ENCODE measurements around the gene TRIM63. TPM values are rescaled to one million over a fixed set of nuclear protein-coding genes. Genes with fewer than 3 reads are reported as not detected.

The TRIM63 gene
- total RNA-seq, 2 donors from 2014 or later, result 0.68 TPM; not detected in 1

DNA sequence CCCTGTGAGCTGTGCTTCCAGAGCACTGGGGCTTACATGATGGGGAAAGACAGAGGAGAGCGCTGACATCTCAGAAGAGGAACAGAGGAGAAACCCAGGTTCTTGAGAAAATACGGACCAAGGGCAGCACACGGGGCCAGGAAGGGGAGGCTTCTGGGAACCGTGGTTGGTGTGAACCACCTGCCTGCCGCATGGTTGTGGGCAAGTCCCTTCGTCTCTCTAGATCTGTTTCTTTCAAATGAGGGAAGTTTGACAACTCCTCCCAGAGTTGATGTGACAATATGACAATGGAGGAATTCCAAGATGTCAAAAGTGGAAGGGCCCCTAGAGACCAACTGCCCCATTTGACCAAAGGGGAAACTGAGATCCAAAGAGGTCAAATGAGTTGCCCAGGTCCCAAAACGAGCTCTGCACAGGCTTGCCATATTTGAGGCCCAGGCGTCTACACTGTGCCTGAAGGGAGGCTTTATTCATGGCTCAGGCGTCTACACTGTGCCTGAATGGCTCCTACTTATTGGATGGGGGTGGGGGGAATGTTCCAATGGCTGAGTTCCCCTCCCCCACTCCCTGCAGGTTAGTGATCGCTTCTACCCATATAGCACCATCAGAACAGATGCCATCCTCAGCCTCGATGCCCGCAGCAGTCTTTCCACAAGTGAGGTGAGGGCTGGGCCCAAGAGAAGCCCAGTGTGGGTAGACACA, 34.6 kb downstream of the TRIM63 start:
- no peak for TF ChIP-seq POLR2AphosphoS5 (IDR thresholded peaks at IDR 0.05)
- TF ChIP-seq CTCF (IDR thresholded peaks at IDR 0.05), result no peak
- no peak for TF ChIP-seq POLR2A (IDR thresholded peaks at IDR 0.05)
- H3K27me3 ChIP-seq (replicated peaks; ENCODE audit: insufficient read depth), result peaks cover 4% of the 10 kb centered on the region
- H3K27ac ChIP-seq, result no peak overlapping the region
- H3K4me1 ChIP-seq (replicated peaks), result peaks cover 8% of the 10 kb centered on the region
- H3K9me3 ChIP-seq, result no peaks in the 10 kb centered on the region
- no peak for DNase-seq (ENCODE audit: low spot score)
- 86% methylated on average over 12 of the region's 12 CpGs for WGBS
- H3K4me3 ChIP-seq, result no peak overlapping the region
- intact Hi-C loops (cut with DNase I), result no loop called here
- no peaks in the 10 kb centered on the region for H3K36me3 ChIP-seq

DNA sequence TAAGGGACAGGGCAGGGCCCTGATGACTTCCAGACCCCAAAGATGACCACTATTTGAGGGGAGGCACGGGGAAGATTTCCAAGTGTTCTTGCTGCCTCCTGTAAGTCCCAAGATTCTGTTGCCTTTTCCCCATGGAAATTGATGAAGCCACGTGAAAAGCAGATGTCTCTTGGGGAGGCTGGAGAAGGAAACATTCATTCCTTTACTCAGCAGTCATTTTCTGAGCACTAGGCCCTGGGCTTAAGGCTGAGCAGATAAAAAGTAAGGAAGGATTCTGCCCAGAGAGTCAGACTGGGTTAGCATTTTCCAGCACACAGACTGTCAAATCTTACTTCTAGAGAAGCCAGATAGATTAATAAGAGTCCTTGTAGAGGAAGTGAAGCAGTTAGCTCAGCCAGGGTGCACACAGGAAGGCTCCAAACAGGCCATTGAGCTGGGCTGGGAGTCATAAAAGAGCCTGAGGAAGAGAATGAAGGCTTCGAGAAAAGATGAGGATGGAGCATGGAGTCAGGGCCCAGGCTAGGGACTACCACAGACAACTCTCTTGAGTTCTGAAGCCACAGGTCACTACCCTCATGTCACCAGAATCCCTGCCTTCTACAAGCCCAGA, 35.7 kb downstream of the TRIM63 start:
- Histone ChIP-seq H3K4me1 (replicated peaks) (peaks cover 8% of the 10 kb centered on the region), H3K27me3 (replicated peaks; ENCODE audit: insufficient read depth) (peaks cover 4% of the 10 kb centered on the region), H3K4me3 (no peak overlapping the region), H3K9me3 (no peaks in the 10 kb centered on the region), H3K27ac (no peak overlapping the region), H3K36me3 (no peaks in the 10 kb centered on the region)
- no peak for DNase-seq (ENCODE audit: low spot score)
- no peak for TF ChIP-seq POLR2AphosphoS5 (IDR thresholded peaks at IDR 0.05)
- no peak for TF ChIP-seq CTCF (IDR thresholded peaks at IDR 0.05)
- no peak for TF ChIP-seq POLR2A (IDR thresholded peaks at IDR 0.05)
- intact Hi-C loops (cut with DNase I), result no loop called here
- 70% methylated on average over 3 of the region's 3 CpGs for WGBS

DNA sequence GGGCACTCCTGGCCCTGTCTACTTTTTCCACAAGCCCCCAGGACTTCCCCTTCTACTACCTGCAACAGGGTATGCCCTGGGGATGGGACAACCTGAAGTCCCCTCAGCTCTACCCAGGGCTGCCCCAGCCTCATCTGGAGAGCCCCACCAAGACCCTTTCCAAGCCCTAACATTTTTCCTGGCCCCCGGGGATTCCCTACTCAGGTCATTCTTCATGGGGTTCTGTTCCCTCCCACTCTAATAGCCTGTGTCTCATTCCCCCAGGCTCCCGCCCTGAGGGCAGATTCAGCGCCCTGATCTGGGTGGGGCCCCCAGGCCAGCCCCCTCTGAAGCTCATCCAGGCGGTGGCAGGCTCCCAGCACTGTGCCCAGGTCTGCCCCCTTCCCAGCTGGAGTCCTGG, 36.2 kb downstream of the TRIM63 start:
- Histone ChIP-seq H3K27me3 (replicated peaks; ENCODE audit: insufficient read depth) (peaks cover 4% of the 10 kb centered on the region), H3K9me3 (no peaks in the 10 kb centered on the region), H3K4me1 (replicated peaks) (peaks cover 6% of the 10 kb centered on the region), H3K36me3 (no peaks in the 10 kb centered on the region), H3K27ac (no peak overlapping the region), H3K4me3 (no peak overlapping the region)
- WGBS, result 84% methylated on average over 4 of the region's 4 CpGs
- intact Hi-C loops (cut with DNase I), result no loop called here
- DNase-seq (ENCODE audit: low spot score), result no peak
- TF ChIP-seq CTCF (IDR thresholded peaks at IDR 0.05), result no peak
- no peak for TF ChIP-seq POLR2A (IDR thresholded peaks at IDR 0.05)
- TF ChIP-seq POLR2AphosphoS5 (IDR thresholded peaks at IDR 0.05), result no peak

DNA sequence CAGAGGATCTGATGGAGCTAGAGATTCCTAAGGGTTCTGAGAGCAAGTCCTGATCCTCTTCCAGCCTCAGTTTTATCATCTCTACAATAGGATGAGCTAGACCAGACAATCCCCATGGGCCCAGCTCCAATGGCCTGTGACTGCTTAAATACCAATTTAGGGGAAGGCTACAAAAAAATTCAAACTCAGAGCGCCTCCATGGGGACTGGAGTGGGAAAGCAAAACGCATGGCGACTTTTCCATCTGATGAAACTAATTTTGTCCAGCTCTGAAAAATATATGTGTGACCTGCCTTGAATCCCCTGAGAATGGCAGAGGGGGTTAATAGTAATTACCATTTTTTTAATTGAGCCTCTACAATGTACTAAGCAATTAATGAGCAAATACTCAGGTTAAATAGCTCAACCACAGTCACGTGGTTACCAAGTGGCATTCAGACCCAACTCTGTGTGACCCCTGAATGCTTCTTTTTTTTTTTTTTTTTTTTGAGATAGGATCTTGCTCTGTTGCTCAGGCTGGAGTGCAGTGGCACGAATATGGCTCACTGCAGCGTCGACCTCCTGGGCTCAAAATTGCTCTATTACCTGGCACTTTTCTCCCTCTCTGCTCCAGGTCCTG, 37.5 kb downstream of the TRIM63 start:
- Histone ChIP-seq H3K36me3 (no peaks in the 10 kb centered on the region), H3K27ac (no peak overlapping the region), H3K4me3 (no peak overlapping the region), H3K4me1 (replicated peaks) (peaks cover 4% of the 10 kb centered on the region), H3K27me3 (replicated peaks; ENCODE audit: insufficient read depth) (peaks cover 4% of the 10 kb centered on the region), H3K9me3 (no peaks in the 10 kb centered on the region)
- TF ChIP-seq POLR2A (IDR thresholded peaks at IDR 0.05) (no peak), CTCF (IDR thresholded peaks at IDR 0.05) (no peak), POLR2AphosphoS5 (IDR thresholded peaks at IDR 0.05) (no peak)
- DNase-seq (ENCODE audit: low spot score), result no peak
- intact Hi-C loops (cut with DNase I), result no loop called here
- 82% methylated on average over 7 of the region's 7 CpGs for WGBS

All from prostate gland (tissue), 2 donors.